GM19328 (cell line): Measurements from ENCODE around the gene TNS3.

Experiments
- ATAC-seq: cut with Tn5 transposase; IDR thresholded peaks from one replicate; pipeline ENCODE4 v1.9.1; 2021; ENCODE audit warnings: mild to moderate bottlenecking, moderate library complexity; ENCODE audit not compliant: unreplicated experiment

TNS3 gene

DNA sequence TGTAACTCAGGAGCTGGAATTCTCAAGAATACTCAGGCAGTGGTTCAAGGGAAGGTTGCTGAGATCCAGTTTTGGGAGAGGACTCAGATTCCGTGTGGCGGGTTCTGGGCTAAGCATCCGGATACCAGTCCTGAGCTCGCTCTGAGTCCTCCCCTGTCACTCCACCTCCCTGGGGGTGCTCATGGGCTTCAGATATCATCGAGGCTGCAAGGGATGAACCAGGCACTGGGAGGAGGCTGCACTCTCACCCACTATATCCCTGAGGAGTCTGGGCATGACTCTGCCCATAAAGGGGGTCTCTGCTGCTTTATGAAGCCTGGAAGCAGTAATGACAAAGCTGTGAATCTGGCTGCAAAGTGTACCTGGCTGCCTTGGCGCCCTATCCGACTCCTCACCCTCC, 188.5 kb downstream of the TNS3 start:
- no peak for ATAC-seq

- no peak for ATAC-seq
Measured at GRCh38 chr7:47392241-47392759, 189.6 kb downstream of the TNS3 start.

DNA sequence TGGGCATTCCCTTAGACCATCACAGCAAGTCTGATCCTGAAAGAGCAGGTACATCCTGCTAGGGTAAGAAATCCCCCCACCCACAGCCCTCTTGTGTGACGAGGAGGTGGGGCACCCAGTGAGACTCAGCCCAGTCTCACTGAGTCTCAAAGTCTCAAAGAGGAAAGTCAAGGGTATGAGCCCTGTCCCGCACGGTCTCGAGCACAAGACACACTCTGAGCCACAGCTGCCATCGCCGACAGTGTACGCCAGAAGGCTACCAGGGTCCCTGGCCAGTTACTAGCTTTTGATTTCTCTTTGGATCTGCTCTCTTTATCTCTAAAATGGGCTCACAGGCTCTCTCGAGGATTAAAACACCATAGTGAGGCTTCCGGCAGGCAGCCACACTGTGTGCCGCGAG, 190.2 kb downstream of the TNS3 start:
- ATAC-seq = no peak

DNA sequence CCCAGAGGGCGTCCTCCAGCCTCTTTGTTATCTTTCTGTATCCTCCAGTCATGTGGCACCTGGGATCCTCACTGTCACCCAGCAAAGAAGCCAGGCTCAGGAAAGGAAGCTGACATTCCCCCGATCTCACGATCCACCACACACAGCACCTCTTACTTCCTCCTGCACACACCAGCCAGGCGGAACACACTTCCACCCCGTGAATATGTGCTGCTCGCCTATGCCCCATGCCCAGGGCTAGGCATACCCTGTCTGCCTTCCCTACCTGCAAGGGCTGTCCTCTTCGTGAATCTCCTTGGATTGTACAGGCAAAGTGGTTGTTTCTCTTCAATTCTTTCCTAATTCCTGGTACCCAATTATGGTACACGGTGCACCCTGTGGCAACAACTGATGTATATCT, 191.0 kb downstream of the TNS3 start:
- ATAC-seq = no peak

DNA sequence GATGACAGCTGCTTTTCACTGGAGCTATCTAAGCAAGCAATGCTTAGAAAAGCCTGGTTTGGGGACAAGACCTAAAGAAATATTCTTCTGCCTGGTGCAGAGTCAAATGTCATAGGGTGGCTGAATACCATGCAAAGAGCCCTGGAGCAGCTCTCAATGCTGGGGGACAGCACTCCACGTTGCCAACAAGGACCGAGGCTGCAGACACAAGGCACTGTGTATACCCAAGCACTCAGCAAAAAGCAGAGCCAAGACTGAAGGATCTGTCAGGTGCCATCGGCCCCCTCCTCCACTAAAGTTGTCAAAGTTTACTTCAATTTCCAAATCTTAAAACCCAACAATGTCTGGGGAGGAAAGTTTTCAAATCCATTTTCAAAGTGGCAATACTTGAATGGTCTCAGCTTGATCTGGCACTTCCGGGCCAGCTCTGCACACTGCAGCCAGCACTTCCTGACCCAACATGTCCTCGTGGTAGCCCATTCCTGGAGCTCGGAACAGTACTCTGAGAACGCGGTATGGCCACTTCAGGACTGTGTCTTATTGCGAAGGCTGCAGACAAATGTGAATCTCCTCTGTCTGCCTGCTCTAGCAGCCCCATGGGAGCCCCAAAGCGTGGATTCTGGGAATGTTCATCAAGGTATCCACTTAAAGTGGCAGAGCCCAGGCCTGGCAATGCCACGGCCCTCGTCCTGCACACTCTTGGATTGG, 191.8 kb downstream of the TNS3 start:
- ATAC-seq = no peak

DNA sequence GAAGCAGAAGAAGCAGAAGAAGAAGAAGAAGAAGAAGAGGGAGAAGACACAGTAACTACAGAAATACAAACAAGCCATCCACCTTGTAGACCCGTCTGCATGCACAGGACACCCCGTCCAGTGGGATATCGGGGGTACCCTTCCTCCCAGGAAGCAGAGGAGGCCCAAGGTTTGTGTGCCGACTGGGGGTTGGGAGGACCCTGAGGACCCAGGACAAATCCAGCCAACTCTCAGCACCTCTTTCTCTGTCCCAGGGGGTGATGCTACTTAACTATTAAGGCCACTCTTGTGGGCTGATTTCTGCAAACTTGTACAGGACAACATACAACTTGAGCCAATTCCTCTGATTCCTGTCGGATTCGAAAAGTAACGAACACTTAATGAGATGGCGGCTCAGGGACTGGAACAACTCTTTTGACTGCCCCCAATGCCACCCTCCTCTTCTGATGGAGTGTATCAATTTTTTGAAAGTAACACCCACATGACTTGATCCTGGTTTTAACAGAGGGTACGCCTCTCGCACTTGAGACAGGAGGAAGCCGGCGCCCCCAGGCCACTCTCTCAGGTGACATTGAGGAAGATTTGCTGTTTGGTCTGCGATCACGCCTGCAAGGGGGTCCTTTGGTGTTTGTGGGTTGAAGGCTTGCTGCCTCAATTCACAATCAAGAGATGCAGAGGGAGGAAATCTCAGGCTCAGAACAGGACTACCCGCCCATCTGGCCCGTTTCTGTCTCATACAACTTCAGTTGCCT, 192.6 kb downstream of the TNS3 start:
- ATAC-seq = no peak

GRCh38 chr7:47387506-47387905, 194.4 kb downstream of the TNS3 start:
- no peak for ATAC-seq

GRCh38 chr7:47386273-47386835, 195.6 kb downstream of the TNS3 start:
- no peak for ATAC-seq

GRCh38 chr7:47385536-47386125, 196.3 kb downstream of the TNS3 start:
- no peak for ATAC-seq

GRCh38 chr7:47384755-47385535, 197.0 kb downstream of the TNS3 start:
- no peak for ATAC-seq

GRCh38 chr7:47383696-47384445, 198.0 kb downstream of the TNS3 start:
- no peak for ATAC-seq

DNA sequence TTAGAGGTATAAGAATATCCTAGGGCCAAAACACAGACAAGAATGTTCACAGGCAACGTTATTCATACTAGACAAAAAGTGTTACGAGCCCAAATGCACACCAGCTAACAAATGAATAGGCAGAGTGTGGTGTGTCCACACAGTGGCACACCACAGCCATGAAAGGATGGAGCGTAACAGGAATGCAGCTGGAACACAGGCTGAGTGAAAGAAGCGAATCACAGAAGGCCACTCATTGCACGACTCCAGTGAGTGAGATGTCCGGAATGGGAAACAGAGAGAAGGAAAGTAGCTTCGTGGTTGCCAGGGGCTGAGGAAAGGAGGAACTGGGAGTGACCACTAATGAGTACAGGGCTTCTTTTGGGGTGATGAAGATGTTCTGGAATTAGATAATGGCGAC, 198.8 kb downstream of the TNS3 start:
- ATAC-seq = no peak

DNA sequence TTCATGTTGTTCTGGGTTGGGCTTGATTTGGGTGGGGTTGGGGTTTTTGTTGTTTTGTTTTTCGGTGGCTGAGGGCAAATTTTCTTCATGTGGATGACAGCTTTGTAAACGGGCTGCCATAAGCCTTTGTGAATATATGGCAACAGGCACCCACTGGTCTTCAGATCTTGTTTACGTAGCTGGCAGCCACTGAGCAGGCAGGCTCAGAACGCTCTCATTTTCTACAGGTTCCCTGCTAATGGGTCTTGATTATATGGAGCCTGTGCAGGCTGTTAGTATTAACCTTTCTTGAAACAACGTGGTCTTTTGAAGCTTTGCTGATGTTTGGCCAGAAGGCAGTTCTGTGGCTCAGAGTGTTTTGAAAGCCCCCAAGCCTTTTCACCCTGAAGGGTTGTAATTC, 199.7 kb downstream of the TNS3 start:
- ATAC-seq = no peak

DNA sequence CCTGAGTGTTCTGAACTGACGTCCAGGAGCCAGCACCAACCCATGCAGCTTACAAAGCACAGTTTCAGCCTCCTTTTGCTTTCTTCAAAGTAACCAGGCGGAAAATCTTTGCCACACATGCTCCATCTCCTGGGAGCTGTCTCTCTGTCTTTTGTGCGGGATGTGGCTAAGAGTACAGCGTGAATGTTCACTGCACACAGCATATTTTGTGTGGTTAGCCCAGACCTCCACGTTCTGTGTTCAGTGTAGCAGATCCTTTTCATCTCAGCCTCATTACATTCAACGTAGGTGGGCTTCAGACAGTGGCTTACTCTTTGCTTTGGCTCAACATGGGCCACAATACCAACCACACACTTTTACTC, 200.8 kb downstream of the TNS3 start:
- ATAC-seq = no peak

DNA sequence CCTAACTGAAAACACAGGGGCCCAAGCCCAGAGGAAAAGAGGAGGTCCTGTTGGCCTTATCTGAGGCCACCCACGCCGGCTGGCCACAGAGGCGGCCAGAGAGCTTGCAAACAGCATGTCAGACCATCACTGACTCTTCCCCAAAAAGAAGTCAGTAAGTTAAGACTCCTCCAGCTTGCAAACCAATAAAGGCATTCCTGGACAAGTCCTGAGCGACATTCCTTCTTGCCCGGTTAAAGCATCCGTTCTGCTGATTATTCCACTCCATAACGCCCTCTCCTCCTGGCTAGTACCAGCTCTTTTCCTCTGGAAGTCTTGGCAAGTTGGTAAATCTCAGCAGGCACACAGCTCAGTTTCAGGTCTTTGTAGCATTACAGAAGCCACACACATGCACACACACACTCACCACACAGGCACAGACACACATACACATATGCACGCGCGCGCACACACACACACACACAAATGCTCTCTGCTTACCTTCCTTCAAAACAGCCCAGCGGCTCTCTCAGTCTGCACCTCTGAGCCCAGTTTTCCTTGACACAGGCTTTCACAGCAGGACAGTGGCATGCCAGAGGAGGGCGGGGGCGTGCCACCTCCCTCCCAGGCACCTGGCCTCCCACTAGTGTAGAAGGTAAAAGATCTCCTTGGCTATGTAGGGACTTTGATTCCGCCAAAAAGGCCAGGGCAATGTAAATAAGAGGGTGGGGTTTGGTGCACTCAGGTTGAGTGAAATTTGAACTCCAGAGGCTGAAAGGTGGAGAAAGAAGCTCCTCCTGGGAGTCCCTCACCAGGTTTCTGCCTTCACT, 201.4 kb downstream of the TNS3 start:
- ATAC-seq = no peak

- ATAC-seq = no peak
Measured at GRCh38 chr7:47379629-47380324, 202.1 kb downstream of the TNS3 start.

GRCh38 chr7:47378728-47379395, 203.0 kb downstream of the TNS3 start:
- no peak for ATAC-seq

DNA sequence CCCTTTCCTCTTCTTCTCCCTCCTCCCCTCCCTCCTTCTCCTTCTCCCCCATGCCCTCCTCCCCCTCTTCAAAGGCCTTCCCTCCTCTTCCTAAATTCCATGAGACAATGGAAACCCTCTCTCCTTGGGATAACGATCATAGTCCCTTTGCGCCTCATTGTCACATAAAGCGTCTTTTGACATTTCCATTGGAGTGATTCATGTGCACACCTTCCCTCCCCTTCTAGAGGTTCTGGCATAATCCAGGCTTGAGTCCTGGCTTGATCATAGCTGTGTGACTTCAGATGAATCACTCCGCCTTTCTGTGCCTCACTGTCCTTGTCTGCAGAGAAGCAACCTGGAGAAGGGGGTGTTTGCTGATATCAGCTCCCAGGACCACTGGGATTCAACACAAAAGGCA, 204.2 kb downstream of the TNS3 start:
- no peak for ATAC-seq
